ENCODE measurements around the gene LEMD2.

GRCh38 chr6:33790910-33791309 is 2.0 kb upstream of the LEMD2 start:
- TF ChIP-seq CTCF (optimal IDR thresholded peaks at IDR 0.05 in 1 of 3, IDR thresholded peaks at IDR 0.05 in 1 of 3, conservative IDR thresholded peaks at IDR 0.05 in 1 of 3; ENCODE audit: extremely low read depth in 1 of 3, insufficient read depth in 2 of 3, low read length in 3 of 3) (no peak), EZH2 (IDR thresholded peaks at IDR 0.05; ENCODE audit: low read length) (no peak)

Data from keratinocyte (primary cell).